Measurements from ENCODE around the gene DDA1. TPM values are rescaled to one million over a fixed set of nuclear protein-coding genes. Genes with fewer than 3 reads are reported as not detected.

DDA1 gene
- total RNA-seq, 4 donors from 2014 or later = 20.6 to 98.1 (median 22.0) TPM

DNA sequence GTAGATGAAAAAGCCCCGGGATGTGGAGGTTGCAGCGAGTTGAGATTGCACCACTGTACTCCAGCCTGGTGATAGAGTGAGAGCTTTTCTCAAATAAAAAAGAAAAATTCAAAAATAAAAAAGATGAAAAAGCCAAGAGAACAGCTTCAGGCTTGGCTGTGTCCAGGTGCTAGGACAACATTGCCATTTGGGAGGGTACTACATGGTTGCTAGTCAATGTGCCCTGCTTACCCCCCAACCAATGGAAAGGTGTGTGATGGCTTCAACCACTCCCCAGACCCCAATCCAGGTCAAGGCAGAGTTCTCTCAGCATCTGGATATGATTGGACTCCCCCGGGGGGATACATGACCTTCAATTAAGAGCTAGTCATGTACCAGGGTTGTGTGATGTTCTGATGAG lies 29.9 kb upstream of the DDA1 start:
- intact Hi-C loops (cut with DNase I; ENCODE audit: low total_unique reads) (loop anchor here (1.0 kb wide), 1 partner anchor 216 kb away; no protein-coding TSS in a partner anchor), in situ Hi-C loops (cut with MboI; ENCODE audit: low pct_ligation_motif_present in 1 of 4, low pct_unique_long_range_greater_than_20kb in 1 of 4, low sequenced_read_pairs in 3 of 4) (loop anchor here in 2 of 4 donors (25.0 kb wide), 2 partner anchors 217 to 517 kb away; no protein-coding TSS in a partner anchor)
- no peak for DNase-seq
- H3K27ac ChIP-seq = no peak overlapping the region
- WGBS, 2 donors (ENCODE audit: low coverage in 1 of 2) = 75 to 100% methylated on average over 2 to 3 of the region's 3 CpGs
- H3K36me3 ChIP-seq = peaks cover 0 to 14% (median 6%) of the 10 kb centered on the region in 4 donors
- peaks cover 14% of the 10 kb centered on the region for H3K27me3 ChIP-seq
- H3K4me3 ChIP-seq = no peak overlapping the region
- H3K4me1 ChIP-seq = peaks cover 12 to 18% (median 16%) of the 10 kb centered on the region in 4 donors
- TF ChIP-seq POLR2A (IDR thresholded peaks at IDR 0.05) (no peak), CTCF (IDR thresholded peaks at IDR 0.05) (no peak), EP300 (IDR thresholded peaks at IDR 0.05; ENCODE audit: low read depth) (no peak), POLR2AphosphoS5 (IDR thresholded peaks at IDR 0.05) (no peak)
- H3K9me3 ChIP-seq = no peaks in the 10 kb centered on the region

DNA sequence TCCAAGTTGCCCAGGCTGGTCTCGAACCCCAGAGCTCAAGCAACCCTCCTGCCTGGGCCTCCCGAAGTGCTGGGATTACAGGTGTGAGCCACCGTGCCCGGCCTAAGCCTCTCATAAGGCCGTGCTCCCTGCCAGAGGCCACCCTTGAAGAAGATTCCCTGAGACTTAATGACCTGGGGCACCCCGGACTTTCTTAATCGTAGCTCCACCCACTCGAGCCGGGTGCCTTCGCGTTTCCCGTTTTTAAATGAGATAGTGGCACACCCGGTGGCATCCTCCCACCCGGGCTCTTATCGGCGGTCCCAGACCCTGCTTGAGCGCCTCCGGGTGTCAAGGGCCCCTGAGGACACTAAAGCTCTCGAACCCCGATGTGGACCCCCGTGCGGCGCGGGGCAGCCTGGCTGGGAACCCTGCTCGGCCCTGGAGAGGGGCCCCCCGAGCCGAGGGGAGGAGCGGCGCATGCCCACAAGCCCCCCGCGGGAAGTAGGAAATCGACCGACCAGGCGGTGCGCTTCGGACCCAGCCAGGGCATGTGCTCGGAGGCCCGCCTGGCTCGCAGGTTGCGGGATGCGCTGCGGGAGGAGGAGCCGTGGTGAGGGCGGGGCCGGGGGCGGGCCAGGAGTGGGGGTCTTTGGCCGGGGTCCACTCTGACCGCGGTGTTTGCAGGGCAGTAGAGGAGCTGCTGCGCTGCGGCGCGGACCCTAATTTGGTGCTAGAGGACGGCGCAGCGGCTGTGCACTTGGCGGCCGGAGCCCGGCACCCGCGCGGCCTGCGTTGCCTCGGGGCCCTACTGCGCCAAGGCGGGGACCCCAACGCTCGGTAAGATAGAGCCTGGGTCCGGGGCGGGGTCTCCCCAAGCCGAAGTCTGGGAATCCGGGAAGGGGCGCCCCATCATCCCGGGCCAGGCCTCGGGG lies 27.7 kb upstream of the DDA1 start, which contains the start of gene ANKLE1:
Gene ANKLE1 (plus strand): TSS at position 511 of the 914 bp plus-strand sequence. CDS start 20 bp downstream, at position 531.
- no peak for TF ChIP-seq POLR2A (IDR thresholded peaks at IDR 0.05)
- no peak for TF ChIP-seq CTCF (IDR thresholded peaks at IDR 0.05)
- TF ChIP-seq EP300 (IDR thresholded peaks at IDR 0.05; ENCODE audit: low read depth) = no peak
- in situ Hi-C loops (cut with MboI; ENCODE audit: low pct_ligation_motif_present in 1 of 4, low pct_unique_long_range_greater_than_20kb in 1 of 4, low sequenced_read_pairs in 3 of 4) = loop anchor here (10.0 to 25.0 kb wide), 5 partner anchors 67 to 519 kb away; partner anchors contain the start of gene USE1 (in 1 of the 4)
- H3K36me3 ChIP-seq = peaks cover 0 to 6% (median 2%) of the 10 kb centered on the region in 4 donors
- intact Hi-C loops (cut with DNase I; ENCODE audit: low total_unique reads) = loop anchor here (2.0 kb wide), 1 partner anchor 77 kb away; no protein-coding TSS in a partner anchor
- peaks cover 12 to 18% (median 16%) of the 10 kb centered on the region in 4 donors for H3K4me1 ChIP-seq
- no peaks in the 10 kb centered on the region for H3K9me3 ChIP-seq
- H3K27ac ChIP-seq = no peak within 1 kb of the TSS
- H3K27me3 ChIP-seq = peaks cover 14% of the 10 kb centered on the region
- peak within 1 kb of the TSS in 3 of 4 donors; percentile 0 to 43 (median 27) for H3K4me3 ChIP-seq
- DNase-seq = peak; percentile 27
- WGBS, 2 donors (ENCODE audit: low coverage in 1 of 2) = 5% methylated on average over 59 of the region's 75 CpGs; no CpG with 5 or more reads in 1 of the 2 donors

GRCh38 chr19:17282488-17283125 lies 26.8 kb upstream of the DDA1 start:
- Histone ChIP-seq H3K36me3 (peaks cover 0 to under 1% (median 0%) of the 10 kb centered on the region in 4 donors), H3K27me3 (peaks cover 14% of the 10 kb centered on the region), H3K4me3 (peak overlapping the region in 3 of 4 donors; percentile 0 to 43 (median 27)), H3K27ac (no peak overlapping the region), H3K9me3 (no peaks in the 10 kb centered on the region), H3K4me1 (peaks cover 12 to 18% (median 16%) of the 10 kb centered on the region in 4 donors)
- peak; percentile 87 to 97 (median 95) for TF ChIP-seq CTCF (IDR thresholded peaks at IDR 0.05)
- no peak for TF ChIP-seq EP300 (IDR thresholded peaks at IDR 0.05; ENCODE audit: low read depth)
- TF ChIP-seq POLR2A (IDR thresholded peaks at IDR 0.05) = no peak
- TF ChIP-seq POLR2AphosphoS5 (IDR thresholded peaks at IDR 0.05) = no peak
- 4% methylated on average over 41 of the region's 45 CpGs; no CpG with 5 or more reads in 1 of the 2 donors for WGBS, 2 donors (ENCODE audit: low coverage in 1 of 2)
- intact Hi-C loops (cut with DNase I; ENCODE audit: low total_unique reads) = loop anchor here (2.0 kb wide), 1 partner anchor 78 kb away; no protein-coding TSS in a partner anchor
- in situ Hi-C loops (cut with MboI; ENCODE audit: low pct_ligation_motif_present in 1 of 4, low pct_unique_long_range_greater_than_20kb in 1 of 4, low sequenced_read_pairs in 3 of 4) = loop anchor here (10.0 to 25.0 kb wide), 5 partner anchors 68 to 520 kb away; partner anchors contain the start of gene USE1 (in 1 of the 4)
- DNase-seq = peak; percentile 91

All from transverse colon (tissue), 4 donors.